HG03196 (cell line): ENCODE results near the gene VOPP1.
"Not testable (repeated sequence)": the region's sequence is repeated elsewhere in the genome, so short reads cannot be mapped to it uniquely, and the experiment has no call there.

ENCODE experiments used
- ATAC-seq: cut with Tn5 transposase; IDR thresholded peaks from one replicate; pipeline ENCODE4 v1.9.1; 2021; ENCODE audit not compliant: unreplicated experiment

The VOPP1 gene

DNA sequence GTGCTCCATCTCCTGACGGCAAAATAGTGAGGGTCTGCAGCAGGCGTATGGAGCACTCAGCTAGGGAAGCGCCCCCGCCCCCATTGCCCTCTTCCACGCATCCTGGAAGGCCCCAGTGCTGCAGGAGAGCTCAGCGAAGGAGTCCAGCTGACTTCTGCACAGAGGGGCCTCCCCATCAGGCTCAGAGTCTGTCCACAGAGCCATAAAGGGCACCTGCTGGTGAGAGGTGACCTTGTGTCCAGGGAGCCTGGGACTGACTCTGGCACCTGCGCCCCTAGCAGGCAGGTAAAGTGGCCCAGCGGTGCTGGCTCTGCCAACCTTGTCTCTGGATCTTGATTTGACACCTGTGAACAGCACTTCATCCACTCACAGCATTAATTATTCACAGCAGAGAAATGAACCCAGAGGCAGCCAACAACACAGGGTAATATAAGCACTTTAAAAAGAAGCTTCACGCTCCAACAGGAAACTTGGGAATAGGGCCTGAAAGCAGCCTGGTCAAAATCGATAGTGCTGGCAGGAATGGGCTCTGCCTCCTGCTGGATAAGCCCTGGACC lies 59.6 kb downstream of the VOPP1 start:
- ATAC-seq: no peak

DNA sequence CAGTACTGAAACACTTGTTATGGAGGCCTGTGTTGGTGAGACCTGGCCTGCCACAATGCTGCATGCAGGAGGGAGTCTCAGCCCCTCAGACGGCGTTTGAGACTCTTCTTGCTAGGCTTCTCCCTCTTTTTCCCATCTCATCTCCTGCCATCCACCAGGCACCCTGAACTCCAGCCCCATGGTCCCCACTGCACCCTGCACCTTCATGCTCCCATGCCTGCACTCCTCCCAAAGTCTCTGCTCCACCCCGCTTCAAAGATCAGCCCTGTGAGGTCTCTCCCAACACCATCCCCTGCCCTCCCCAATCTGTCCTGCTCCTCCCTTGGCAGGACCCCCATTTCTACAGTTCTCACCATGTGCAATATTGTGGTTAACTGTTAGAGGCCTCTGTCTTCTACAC lies 61.7 kb downstream of the VOPP1 start:
- no peak for ATAC-seq

DNA sequence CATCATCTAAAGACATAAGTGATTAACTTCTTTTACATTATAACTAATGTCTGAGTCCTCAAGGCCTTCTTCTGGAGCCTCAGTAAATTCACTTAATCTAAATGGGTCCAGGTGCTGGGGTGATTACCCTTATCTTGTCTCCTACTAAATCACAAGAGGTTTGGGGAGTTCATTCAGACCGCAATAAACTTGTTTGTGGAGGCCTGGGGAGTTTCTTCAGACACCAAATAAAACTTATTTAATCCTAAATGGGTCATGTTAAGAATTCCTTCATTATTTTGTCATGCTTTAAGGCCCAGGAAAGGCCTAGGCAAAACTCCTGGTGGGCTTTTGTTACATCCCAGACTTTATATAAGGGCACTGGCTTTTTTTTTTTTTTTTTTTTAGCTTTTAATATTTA lies 62.1 kb downstream of the VOPP1 start:
- ATAC-seq: not testable (repeated sequence)

DNA sequence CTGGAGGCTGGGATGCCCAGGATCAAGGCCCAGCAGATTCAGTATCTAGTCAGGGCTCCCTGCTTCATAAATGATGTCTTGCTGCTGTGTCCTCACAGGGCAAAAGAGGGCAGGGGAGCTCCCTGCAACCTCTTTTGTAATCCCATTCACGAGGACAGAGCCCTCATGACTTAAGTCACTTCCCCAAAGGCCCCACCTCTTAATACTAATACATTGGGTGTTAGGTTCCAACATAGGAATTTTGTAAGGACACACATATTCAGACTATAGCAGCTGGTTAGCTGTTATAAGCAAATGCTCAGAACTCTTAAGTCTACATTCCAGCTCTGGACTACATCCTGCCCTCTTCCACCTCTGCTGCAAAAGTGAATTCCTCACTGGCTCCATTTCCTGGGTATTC lies 63.0 kb downstream of the VOPP1 start:
- no peak for ATAC-seq

DNA sequence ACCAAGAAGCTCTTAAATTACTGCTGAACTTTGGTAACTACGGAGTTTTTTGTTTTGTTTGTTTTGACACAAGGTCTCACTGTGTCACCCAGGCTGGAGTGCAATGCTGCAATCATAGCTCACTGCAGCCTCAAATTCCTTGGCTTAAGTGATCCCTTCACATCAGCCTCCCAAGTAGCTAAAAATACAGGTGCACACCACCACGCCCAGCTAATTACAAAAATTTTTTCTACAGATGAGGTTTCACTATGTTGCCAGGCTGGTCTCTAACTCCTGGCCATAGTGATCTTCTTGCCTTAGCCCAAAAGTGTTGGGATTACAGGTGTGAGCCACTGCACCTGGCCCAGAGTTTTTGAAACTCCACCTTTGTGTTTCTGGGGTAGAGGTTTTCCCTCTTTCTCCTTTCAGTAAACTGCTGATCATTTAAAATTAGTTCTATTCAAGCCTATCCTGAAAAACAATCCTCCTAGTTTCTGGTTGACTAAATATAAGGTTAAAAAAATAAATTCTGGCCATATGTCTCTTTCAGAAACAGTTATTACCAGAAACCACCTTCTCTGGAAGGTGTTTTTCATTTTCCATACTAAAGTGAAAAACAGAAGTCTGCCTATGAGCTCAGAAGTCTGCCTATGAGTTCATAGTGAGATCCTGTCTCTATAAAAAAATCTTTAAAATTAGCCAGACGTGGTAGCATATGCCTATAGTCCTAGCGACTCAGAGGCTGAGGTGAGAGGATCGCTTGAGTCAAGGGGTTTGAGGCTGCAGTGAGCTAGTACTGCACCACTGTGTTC lies 63.9 kb downstream of the VOPP1 start:
- peak; percentile 57 for ATAC-seq

DNA sequence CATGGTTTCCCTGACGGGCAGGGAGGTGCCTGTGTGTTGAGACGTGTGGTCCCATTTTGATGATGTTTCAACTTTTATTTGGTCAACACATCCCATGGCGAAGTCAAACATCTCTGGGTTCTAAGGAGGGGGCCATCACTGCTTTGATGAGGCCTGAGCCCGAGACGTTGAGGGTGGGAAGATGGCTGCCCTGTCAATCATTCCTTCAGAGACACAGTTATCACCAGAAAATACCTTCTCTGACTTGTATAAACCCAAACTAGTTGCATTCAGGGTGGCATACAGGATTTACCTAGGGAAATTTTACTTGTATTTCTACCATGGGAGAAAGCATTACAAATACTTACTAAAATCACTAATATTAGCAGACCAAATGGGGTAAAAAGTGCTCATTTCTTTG lies 64.6 kb downstream of the VOPP1 start:
- no peak for ATAC-seq

DNA sequence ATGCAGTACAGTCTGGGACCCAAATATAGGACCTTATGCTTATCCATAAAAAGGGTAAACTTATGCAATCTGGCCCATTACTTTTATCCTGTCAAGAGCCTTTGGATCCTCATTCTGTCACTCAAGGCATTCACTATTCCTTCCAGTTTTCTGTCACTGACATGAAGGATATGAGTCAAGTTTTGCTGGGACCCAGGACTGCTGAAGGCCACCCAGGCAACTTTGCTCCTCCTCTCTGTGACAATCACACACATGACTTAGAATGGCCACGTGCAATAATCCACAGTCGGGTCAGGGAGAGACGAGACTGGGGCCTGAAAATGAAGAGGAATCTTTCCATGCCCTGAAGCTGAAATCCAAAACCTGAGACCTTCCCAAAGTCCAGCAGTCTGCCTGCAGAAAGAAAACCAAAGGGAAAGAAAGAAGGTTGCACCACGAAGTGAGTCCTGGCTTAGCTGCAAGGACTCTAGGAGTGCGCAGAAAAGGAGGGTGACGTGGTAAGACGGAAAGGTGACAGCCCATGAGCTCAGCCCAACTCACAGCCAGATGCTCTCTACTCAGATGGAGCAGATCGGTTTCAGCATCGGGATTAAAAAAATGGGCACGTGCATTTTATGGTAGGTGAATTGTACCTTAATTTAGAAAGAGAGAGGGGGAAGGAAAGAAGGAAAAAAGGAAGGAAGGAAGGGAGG lies 67.2 kb downstream of the VOPP1 start:
- ATAC-seq: no peak

DNA sequence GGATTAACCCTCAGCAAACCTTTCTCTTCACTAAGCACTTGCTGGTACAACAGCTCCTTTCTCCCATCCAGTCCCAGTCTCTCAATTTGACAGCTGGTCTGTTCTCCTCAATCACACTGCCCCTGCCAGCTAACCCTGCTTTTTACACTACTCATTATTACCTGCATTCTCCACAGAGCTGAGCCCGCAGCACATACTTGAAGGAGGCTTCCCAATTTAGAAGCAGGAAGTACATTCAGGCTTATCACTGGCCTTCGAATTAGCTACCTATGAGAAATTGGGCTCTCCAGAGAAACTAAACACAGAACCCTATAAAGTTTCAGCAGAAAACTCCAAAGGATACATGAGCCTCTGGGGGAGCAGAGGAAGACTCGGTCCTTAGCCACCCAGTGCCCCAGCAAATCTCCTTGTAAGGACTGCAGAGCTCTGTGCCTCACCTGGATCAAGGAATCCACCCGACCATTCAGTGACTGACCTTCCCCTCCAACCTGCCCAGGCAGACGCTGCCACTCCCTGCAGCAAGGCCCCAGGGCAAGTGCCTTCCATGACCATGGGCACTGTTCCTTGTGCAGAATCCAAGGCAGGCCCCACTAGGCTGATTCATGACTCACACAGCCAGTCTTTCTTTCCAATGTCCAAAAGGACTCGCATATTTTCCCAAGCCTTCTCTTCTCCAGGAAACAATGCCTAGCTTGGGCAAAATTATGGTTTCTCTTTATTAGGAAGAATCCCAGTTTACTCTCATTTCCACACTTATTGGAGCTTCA lies 68.0 kb downstream of the VOPP1 start:
- ATAC-seq: no peak

DNA sequence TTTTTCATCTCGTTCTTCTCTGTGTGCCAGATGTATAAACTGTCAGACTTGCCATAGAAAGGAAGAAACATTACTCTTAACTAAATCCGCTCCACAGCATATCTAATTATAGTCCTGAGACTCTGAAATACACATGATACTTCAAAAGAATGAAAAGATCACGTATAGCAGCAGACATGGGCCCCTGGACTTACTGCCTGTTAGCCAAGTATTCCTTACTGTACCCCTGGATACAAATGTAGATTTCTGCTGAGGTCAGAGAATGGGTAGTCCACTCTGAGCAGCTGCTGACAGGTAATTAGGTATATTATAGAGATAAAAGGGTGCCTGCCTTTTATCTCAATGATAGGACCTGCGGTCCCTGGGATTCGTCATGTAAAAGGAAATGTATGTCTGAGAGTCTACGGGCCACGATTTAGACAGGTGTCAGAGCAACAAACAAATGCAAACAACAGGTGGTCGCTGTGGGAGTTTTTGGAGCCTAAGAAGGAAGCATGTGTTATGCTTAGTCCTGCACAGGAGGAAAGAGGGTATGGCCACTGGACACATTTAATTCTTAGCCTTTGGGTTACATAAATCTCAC lies 69.4 kb downstream of the VOPP1 start:
- no peak for ATAC-seq

DNA sequence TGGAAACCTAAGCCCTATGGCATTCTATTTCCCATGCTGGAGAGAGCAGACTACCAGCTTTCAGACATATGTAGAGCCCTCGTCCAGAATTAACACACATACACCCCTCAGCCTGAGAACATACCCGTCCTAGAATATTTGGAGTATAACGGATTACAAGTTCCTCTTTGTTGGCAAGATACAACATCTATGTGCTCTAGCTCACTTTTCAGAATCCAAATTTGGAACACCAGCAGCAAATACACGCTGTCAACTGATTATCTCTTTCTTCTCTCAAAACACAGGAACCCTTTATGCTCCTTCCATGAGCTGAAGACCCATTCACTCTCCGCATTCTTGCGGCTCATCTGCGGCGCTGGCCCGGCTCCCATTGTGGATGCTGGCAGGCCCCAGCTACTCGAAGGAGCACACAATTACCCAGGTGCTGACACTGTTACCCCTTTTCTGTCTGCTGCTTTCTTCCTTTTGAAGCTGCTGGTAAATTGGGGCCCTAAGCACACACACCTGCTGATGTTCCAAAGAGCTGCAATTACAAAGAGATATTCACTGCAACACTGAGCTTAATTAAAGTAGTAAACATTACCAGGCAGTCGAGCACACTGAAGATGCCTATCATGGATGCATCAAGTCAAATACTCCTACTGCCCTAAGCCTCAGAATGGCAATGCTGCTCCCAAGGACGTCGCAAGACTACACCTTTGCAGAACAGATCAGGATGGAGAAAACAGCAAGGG lies 70.0 kb downstream of the VOPP1 start:
- no peak for ATAC-seq

DNA sequence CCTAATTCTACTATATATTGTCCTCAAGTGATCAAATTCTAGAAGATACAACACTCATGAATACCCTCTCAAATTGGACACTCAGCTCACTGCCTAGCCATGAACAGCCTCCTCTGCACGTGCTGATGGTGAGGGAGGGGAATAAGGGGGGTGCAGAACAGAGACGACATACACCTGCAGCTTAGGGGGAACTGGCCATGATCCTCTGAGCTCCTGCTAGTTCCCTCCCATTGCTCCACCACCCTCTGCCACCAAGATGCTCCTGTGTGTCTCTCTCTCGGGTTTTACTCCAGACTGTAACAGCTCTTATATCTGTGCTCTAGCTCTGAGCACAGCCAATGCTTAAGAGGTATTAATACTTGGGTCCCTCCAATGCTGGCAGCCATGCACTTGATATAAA lies 70.7 kb downstream of the VOPP1 start:
- no peak for ATAC-seq

DNA sequence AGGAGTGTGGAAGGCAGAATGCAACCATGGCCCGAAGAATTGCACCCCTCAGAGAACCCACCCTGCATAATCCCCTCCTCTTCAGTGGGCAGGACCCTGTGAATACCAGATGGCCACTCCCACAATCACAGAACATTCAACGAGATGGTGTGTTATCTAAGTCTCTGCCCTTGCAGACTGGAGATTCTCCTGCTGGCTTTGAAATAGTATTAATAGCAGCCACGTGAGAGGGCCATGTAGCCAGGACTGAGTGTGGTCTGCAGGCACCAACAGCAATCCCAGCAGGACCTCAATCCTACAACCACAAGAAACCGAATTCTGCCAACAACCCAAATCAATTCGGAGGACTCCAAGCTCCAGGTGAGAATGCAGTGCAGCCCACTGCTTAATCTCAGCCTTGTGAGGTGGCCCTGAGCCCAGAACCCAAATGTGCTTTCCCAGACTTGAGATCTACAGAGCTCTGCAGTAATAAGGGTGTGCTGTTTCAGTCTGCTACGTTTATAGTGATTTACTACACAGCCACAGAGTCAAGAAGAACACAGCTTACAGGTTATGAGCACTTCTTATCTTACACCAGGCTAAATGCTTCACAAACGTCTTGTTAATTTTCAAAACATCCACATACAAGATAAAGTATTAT lies 72.1 kb downstream of the VOPP1 start:
- no peak for ATAC-seq

DNA sequence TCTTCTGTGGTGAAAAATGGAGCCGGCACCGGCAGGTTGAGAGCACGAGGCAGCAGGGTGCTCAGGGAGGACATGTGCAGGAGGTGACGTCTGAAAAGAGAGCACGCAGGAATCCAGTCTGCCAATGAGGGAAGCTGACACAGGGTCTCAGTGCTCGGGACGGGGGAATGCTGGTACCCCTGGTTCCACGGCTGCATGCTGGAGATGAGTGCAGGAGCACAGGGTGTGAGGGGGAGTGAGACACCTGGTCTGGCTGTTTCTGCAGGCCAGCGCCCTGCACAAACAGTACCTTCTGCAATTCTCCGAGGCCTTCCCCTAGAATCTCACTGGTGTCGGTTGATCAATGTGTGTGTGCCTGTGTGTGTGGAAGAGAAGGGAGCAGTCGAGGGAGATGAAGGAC lies 72.7 kb downstream of the VOPP1 start:
- ATAC-seq: no peak

DNA sequence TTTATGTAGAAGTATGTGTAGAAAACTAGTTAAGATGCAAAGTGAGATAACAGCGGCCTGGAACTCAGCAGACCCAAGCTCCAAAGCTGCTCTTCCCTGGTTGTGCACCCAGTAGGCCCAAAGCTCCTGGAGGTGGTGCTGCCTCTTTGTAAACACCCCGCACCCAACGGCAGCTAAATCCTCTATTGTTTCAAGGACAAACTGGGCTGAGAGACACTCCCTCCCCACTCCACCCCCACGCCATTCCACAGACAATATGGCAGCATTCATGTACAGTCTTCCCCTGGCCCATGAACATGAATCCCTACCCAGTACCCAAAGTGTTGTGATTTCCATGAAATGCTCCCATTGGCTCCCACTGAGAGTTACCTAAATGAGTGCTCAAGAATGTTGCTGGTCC lies 73.5 kb downstream of the VOPP1 start:
- no peak for ATAC-seq

DNA sequence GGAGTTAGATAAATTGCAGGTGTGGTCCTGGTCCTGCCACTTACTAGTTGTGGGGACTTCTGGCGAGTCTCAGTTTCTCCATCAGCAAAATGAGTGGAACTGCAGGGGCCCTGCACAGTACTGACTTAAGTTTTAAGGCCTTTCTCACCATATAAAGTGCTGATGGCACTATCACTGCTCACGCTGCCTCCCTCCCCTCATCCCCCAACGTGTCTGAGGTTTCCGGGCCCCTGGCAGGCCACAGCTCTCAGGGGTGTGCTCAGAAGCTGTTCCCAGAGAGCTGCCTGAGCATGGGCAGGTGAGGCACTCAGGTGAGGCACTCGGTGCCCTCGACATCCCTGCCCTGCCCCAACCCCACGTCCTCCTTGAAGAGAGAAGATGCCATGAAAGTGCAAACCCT lies 74.2 kb downstream of the VOPP1 start:
- no peak for ATAC-seq

DNA sequence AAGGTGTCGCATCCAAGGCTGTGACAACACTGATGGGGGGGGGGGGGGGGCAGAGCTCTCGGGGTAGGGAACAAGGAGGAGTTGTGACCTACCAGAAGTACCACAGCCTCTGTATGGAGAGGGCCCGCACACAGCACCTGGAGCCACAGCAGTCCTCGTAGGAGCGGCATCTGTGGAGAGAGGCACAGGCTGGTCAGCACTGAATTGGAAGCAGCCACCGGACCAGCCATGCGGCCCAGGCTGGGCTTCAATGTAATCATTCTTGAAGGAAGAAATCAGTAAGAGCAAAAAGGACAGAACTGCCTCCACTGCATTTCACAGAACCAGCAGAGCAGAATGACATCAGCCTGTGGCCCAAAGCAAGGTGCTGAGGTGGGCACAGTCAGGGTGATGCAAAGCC lies 74.8 kb downstream of the VOPP1 start:
- no peak for ATAC-seq

DNA sequence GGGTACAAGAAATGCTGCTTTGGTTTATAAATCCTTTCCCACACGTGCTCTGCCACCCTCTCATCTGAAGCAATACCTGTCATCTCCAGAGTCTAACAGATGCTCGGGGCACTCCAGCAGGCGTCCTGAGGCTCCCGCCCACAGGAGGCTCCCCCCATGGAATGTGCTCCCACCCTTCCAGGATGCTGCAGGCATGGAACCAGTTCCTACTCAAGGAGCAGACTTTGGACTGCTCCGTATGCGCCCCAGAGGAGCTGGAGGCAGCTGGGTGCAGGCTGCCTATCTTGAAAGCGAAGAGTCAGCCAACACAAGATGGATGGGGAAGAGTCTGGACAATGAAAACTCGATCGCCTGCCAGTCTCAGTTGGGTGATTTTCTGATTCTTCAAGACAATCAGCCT lies 75.4 kb downstream of the VOPP1 start:
- ATAC-seq: no peak

DNA sequence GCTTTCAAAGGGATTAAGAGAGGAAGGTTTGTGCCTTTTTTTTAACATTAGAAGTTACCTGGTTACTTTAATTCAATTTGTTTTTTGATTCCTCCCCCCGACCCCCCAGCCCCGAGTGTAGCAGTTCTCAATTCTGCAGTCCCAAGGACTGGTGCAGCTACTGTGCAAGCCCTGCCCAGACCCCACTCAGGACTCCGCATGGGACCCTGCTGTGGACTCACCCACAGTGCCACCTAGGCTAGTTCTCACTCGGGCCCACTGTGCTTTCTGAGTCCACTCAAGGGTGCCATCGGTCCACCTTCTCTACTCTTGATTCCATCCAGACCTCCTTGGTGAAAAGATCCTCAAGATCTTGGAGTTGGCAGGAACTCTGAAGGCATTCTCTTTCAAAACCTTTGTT lies 77.4 kb downstream of the VOPP1 start:
- ATAC-seq: no peak

DNA sequence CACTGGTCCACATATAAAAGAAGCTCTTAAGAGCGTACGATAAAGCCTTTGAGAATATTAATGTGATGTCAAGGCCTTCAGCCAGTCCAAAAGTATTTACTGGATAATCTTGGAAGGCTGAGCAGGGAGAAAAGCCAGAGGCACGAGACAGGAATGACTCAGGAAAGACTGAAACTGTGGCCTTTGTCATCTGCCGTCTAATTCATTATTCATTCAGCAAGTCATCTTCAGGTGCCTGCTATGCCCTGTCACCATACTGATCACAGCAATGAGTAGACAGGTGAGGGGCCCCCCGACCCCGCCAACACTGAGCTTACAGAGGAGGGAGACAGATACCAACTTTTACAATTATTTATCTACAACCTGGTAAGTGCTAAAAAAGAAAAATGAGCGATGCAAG lies 78.9 kb downstream of the VOPP1 start:
- ATAC-seq: no peak

DNA sequence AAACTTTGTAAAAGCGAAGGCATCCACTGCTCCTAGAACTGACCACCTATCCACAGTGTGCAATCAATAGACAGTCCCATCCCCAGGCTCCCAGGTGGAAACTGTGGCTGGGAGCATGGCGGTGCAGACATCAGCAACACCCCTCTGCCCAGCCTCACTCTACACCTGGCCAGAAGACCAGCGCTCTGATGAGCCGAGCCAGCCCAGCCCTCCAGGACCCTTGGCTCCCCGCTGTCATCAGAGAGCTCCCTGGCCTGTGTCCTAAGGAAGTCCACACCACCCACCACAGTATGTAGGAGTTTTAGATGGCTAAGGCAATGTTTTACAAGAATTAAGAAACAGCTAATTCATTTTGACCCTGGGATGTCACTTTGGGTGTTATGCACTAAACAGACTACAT lies 81.0 kb downstream of the VOPP1 start:
- no peak for ATAC-seq
